ENCODE data around the gene TEX51.

TEX51 gene

DNA sequence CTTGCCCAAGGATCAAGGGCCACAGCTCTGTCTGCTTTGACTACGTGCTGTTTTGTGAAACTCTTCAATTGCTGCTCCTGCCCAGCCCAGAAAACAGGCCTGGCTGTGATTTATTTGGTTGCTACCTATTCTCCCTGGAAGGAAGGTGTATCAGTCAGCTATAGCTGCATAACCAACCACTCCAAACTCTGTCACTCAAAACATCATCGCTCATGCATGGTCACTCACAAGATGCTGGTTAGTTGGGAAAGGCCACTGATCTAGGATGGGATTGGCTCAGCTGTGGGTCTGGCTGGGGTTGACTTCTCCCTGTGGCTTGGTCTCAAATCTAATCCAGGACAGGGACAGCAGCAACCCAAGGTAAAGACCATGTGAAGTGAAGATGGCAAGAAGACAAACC lies 14.6 kb downstream of the TEX51 start:
- in situ Hi-C loops (cut with MboI; ENCODE audit: low sequenced_read_pairs) = no loop called here

DNA sequence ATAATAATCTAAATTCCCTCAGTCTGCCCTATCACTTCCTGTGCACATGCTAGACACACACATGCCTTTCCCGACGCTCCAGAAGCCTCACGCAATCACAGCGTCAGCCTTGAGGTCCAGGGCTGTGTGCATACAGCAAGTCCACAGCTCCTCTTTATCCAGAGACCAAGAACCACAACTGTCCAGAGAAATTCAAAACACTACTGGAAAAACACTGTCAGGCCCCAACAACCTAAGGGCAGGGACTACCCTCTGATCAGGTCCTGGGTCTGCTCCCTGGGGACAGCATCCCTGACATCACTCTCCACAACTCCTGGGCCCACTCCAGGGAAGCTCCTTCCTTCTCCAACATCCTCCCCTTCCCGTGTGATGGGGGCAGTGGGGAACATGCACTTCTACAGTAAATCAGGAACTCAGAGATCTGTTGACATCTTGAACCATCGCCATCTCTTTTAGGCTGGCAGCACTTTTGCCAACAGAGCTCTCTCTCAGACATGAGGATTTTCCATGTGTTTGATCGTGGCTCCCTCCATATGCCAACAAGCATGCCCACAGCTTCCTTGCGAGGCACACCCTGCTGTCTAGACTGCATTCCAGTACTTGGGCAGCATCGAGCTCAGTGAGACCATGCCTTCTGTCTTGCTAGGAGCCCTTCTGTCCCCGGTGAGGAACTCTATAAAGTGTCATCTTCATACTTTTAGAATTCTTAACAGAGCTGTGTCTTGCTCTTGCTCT lies 15.4 kb downstream of the TEX51 start:
- in situ Hi-C loops (cut with MboI; ENCODE audit: low sequenced_read_pairs) = no loop called here

- in situ Hi-C loops (cut with MboI; ENCODE audit: low sequenced_read_pairs) = no loop called here
Measured at GRCh38 chr2:126914811-126915500, 16.3 kb downstream of the TEX51 start.

GRCh38 chr2:126915903-126916302 lies 17.2 kb downstream of the TEX51 start:
- in situ Hi-C loops (cut with MboI; ENCODE audit: low sequenced_read_pairs) = no loop called here

DNA sequence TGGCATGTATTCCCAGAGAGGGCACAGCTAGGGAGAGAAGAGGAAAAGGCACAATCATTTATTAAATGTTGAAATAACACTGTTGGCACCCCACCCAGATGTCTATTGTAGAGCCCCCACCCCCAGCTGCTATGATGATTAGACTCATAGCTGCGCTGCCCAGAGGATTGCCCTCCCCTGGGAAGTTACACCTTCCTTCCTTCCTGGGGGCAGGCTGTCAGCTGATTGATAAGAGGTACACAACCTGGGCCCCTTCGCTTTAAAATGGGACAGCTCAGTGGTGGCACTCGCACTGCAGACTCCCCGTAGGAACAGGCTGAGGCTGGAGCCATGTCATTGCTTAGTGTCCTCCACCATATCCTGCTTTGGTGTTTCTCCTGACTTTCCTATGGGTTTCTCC lies 18.1 kb downstream of the TEX51 start:
- in situ Hi-C loops (cut with MboI; ENCODE audit: low sequenced_read_pairs) = no loop called here

DNA sequence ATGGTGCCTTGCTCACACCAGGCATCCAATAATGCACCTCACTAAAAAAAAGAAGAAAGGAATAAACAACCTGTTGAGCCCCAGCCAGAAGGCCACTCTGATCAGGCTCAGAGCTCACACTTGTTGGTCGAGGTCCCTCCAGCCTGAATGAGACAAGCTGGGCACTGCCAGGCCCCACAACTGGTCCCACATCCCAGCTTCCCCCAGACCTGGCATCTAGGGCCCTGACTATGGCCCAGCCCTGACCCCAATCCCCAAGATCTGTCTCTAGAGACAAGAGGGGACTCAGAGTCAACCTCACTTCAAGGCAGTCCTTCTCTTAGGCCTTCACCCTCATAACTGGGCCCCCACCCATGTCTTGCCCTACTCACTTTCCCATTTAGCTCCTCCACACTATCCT lies 22.4 kb downstream of the TEX51 start:
- in situ Hi-C loops (cut with MboI; ENCODE audit: low sequenced_read_pairs) = no loop called here

DNA sequence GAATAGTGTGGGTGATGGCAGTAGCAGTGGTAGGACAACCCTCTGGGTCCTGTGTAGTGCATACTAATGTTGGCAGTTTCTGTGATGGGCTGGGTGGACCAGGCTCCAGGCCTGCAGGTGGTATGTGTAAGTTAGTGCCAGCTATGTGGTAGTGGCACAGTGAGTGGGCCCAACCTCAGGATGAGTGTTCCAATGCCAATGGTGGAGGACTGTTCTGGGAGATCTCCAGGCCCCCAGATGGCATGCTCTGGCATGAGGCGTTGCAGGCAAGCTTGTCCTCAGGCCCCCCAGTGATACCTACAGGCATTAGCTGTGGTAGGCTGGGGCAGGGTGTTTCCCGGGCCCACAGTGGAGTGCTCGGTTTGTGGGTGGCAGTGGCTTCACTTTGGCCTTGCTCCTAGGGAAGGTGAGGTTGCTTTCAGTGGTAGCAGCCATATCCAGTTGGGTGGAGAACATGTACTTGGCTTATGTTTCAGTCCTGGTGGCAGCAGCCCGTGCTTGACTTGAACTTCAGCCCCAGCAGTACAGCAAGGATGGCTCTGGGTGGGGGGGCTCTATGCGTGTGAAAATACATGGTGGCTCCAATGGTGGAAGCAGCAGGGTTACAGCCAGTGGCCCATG lies 32.4 kb downstream of the TEX51 start:
- in situ Hi-C loops (cut with MboI; ENCODE audit: low sequenced_read_pairs) = no loop called here

DNA sequence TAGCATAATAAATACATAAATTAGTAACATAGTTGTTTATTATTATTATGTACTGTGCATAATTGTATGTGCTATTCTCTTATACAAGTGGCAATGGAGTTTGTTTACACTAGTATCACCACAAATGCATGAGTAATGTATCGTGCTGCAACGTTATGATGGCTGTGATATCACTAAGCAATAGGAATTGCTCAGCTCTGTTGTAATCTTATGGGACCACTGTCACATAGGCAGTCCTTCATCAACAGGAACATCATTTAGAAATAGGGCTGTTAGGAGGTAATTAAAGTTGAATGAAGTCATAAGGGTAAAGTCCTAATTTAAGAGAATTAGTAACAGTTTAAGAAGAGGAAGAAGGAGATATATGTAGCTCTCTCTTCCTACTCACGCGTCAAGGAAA lies 33.8 kb downstream of the TEX51 start:
- in situ Hi-C loops (cut with MboI; ENCODE audit: low sequenced_read_pairs) = no loop called here

GRCh38 chr2:126932966-126933710 lies 34.4 kb downstream of the TEX51 start:
- in situ Hi-C loops (cut with MboI; ENCODE audit: low sequenced_read_pairs) = no loop called here

DNA sequence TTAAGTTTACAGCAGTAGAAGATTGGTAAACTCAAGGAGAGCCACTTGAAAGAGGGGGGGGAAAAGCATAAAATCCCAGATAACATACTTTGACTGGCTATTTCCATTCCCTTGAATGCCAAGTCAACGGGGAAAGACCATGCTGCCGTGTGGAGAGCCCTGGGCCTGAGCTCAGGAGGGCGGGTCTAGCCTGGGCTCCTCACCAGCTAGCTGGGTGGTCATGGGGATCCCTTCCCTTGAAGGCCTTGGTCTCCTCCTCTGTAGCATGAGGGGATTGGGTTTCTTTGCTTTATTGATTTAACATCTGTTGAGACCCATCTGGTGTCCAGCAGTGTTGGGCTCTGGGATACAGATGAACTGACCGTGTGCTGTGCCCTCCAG lies 35.0 kb downstream of the TEX51 start:
- in situ Hi-C loops (cut with MboI; ENCODE audit: low sequenced_read_pairs) = no loop called here

DNA sequence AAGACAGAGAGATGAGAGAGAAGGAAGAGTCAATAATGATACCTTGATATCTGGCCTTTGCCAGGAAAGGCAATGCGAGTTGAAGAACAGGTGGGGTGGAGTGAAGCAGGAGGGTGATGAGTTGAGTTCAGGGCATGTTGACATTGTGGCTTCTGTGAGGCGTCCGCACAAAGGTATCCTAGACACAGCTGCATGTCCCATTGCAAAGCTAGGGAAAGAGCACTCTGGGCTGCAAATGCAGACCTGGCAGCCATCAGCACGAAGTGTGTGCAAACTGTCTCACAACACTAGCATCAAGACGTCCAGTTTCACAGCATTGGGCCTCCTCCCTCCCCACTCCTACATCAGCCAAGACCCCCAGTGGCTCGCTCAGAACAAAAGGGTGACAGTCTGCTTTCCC lies 36.1 kb downstream of the TEX51 start:
- in situ Hi-C loops (cut with MboI; ENCODE audit: low sequenced_read_pairs) = no loop called here

GRCh38 chr2:126935774-126936173 lies 37.1 kb downstream of the TEX51 start:
- in situ Hi-C loops (cut with MboI; ENCODE audit: low sequenced_read_pairs) = no loop called here

- in situ Hi-C loops (cut with MboI; ENCODE audit: low sequenced_read_pairs) = no loop called here
Measured at GRCh38 chr2:126936219-126936723, 37.6 kb downstream of the TEX51 start.

- in situ Hi-C loops (cut with MboI; ENCODE audit: low sequenced_read_pairs) = no loop called here
Measured at GRCh38 chr2:126940331-126940730, 41.6 kb downstream of the TEX51 start.

GRCh38 chr2:126942427-126943203 lies 43.9 kb downstream of the TEX51 start:
- in situ Hi-C loops (cut with MboI; ENCODE audit: low sequenced_read_pairs) = no loop called here

DNA sequence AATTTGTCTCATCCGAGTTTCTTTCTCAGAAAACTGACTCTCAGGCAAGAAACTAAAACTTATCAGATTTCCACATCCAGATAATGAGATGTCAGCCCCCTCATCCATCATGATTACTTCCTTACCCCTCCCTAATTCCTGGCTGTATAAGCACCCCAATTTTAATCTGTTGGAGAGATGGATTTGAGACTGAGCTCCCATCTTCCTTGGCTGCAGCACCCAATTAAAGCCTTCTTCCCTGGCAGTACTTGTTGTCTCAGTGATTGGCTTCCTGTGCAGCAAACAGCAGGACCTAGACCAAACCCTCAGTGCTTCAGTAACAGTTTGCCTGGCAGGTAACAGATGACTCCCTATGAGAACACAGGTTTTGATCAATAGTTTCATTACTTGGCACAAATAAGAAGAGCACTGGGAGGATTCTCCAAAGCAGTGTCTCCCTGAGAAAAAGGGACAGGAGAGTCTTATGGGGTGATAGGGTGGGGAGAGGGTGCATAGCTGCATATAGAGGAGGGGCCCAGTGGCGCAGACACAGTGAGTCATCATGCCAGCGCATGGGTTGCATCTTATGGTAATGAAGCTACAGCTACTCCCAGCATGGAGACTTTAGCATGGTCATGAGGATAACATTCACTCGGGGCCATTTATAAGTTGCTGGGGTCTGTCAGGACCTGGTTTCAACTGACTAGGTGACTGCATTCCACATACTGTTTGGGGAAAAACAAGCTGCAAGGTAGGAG lies 45.1 kb downstream of the TEX51 start:
- in situ Hi-C loops (cut with MboI; ENCODE audit: low sequenced_read_pairs) = no loop called here

GRCh38 chr2:126945118-126945517 lies 46.4 kb downstream of the TEX51 start:
- in situ Hi-C loops (cut with MboI; ENCODE audit: low sequenced_read_pairs) = no loop called here

- in situ Hi-C loops (cut with MboI; ENCODE audit: low sequenced_read_pairs) = no loop called here
Measured at GRCh38 chr2:126946318-126947102, 47.8 kb downstream of the TEX51 start.

- in situ Hi-C loops (cut with MboI; ENCODE audit: low sequenced_read_pairs) = no loop called here
Measured at GRCh38 chr2:126947103-126947429, 48.4 kb downstream of the TEX51 start.
